Stimulated activated CD8-positive, alpha-beta memory T cell treated with anti-CD3 and anti-CD28 coated beads, Interleukin-12 subunit alpha, Interleukin-12 subunit beta, amount 100 ng/mL, for 1 hour (primary cell): Measurements from ENCODE around the gene IL3.

ENCODE experiments used
- DNase-seq: peaks from one replicate; pipeline ENCODE4 v3.0.0-alpha.2; 2020; ENCODE audit warnings: low read depth

IL3 gene, protein sequence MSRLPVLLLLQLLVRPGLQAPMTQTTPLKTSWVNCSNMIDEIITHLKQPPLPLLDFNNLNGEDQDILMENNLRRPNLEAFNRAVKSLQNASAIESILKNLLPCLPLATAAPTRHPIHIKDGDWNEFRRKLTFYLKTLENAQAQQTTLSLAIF

DNA sequence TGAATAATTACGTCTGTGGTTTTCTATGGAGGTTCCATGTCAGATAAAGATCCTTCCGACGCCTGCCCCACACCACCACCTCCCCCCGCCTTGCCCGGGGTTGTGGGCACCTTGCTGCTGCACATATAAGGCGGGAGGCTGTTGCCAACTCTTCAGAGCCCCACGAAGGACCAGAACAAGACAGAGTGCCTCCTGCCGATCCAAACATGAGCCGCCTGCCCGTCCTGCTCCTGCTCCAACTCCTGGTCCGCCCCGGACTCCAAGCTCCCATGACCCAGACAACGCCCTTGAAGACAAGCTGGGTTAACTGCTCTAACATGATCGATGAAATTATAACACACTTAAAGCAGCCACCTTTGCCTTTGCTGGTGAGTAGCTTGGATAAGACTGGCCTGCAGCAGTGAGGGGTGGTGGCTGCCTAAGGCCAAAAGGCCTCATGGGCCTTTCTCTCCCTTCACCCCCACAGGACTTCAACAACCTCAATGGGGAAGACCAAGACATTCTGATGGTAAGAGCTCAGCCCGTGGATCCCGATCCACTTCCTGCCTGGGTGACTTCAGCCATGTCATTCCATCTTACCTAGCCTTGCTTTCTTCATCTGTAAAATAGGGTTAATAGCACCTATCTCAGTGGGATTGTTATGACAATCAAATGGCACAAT lies at the start of gene IL3:
Gene IL3 (plus strand): TSS at position 155 of the 661 bp plus-strand sequence. CDS start 52 bp downstream, at position 207.
- DNase-seq: no peak

DNA sequence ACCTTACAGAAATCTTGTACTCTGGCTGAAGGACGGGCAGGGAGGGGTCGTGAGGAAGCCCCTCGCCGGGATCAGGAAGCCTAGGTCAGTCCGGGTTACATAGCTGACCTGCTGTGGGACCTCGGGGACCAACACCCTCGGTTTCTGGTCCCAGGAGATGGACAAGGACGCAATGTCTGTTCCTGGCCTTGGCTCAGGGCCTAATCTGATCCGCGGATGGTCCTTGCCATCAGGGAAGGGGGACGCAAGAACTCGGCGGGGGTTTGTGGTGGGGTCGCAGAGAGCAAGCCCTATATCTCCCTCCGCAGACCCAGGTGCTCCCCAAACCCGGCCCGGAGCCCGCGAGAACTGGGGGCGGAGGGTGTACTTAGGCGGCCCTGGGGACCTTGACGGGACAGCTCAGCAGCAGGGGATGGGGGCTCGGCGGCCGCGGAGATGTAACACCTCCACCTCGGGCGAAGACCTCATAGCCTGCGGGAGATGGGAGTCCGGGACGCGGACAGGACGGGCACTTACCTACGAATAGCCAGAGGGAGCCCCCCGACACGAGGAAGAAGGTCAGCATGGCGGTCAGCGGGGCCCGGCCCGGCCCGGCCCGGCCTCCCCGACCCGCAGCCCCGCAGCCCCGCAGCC lies 49.4 kb upstream of the IL3 start:
- DNase-seq: no peak

DNA sequence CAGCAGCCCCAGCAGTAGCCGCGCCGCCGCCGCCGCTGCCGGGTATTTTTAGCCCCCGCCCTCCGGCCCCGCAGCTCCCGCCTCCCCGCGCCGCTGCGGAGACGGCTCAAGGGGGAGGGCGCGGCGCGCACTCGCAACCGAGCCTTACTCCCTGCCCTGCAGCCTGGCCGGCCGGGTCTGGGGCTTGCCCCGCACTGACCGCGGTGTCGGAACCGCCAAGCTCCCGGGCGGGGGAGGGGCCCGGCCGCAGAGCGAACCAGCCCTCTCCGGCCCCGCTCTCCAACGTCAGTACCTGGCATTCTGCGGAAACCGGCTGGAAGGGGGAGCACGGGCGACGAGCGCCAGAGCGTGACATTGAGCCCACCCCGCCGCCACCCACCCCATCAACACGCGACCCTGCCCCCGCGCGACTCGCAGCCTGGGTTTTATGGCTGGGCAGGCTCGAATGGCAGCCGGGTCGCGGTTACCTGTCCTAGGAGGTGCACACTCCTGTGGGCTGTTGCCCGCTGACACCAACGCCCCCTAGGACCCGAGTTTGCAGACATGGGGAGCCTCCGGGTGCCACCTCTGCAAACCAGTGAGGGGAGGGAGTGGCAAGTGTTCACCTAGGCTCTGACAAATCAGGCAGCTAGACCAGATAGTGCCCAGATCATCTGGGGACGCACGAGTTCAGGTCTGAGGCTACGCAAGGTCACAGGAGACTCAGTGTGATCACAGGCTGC lies 48.7 kb upstream of the IL3 start, which contains the start of gene ACSL6:
Gene ACSL6 (minus strand): TSS at position 37 of the 722 bp plus-strand sequence. CDS start 105 bp downstream, outside the sequence.
- no peak for DNase-seq

DNA sequence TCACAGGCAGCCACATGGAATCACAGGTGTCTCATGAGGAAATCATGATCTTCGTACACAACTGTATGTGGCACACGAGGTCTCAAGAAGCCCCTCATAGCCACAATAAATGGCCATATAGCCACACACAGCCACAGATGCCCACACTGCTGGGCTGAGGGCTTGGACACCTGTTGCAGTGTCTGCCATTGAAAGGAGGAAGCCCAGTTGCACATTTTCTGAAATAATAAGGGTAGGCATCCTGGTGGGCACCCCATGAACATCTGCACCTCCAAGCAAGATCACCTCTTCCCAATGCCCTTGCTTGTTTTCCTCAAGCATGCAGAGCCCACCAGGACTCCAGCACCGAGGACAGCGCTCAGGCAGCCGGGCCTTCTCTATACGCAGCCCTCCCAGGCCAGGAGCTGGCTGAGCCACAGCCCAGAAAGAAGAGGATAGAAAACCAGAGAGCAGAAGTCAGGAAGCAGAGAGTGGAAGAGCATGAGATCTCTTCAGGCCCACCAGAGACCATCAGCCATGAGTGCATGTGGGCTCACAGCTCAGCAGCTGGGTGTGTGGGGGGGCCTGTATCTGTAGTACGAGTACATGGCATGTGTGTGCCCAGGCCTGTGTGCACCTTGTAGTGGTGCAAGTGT lies 48.0 kb upstream of the IL3 start:
- DNase-seq: no peak

DNA sequence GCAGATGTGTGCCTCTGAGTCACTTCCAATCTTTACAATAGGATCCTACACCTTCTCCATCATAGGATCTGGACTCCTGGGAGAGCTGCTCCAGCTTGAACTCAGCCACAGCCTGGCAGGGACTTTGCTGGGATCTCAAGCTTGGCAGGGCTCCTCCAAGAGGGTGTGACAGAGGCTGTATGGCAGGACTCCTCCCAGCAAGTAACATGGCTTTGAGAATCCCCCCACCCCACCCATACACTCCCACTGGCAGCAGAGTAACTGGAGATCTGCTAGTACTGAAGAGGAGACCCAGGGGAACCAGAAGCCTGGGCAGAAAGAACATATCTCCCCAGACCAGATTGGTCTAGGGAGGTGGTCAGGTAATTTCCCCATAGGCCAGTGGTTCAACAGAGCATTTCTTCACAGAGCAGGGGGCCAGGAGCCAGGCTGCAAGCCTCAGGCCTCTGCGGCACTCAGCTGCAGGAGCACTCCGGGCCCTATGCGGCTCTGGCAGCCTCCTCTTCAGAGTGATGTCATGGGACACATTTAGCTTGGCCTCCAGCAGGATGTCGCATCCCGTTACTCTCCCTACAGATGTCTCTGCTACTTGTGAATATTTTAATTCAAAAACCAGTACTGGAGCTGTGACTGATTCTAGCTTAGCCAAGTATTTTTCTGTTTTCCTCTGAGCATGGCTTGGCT lies 47.3 kb upstream of the IL3 start:
- no peak for DNase-seq

DNA sequence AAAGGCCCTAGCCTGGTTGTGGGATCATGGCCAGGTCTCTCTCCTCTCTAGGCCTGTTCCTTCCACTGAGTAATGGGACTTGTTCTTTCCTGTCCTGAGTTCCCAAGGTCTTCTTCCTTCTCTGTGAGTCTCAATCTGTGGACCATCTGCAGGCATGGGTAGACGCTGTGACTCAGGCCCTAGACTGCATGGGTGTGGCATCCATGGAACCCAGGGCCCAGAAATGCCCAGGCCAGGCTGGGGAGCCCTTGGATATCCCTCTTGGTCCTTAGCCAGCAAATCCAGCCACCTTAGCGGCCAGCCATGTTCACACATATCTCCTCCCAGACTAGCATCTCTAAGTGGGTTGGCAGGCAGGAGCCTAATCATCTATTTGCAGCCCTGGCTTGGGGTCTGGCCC lies 46.7 kb upstream of the IL3 start:
- DNase-seq: no peak

DNA sequence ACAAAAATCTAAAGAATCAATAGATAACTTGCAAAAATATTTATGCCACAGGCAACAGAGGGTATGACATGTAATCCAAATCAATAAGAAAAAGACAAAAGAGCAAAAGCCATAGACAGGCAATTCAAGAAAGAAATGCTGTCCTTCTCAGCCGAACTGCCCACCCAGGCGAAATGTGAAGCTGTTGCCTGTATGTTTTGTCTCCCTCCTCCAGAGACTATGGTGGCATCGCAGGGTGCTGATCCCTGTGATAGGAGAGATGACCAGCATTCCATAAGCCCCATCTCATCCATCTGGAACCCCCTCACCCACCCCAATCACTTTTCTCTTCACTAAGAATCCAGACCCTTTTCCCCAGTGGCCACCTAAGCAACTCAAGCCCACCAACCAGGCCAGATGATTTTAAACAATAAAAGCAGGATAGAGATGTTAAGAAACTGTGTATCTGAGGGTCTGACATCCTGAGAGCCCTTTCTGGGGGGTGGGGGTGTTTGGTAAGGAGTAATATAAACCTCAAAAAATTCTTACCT lies 43.7 kb upstream of the IL3 start:
- DNase-seq: no peak

DNA sequence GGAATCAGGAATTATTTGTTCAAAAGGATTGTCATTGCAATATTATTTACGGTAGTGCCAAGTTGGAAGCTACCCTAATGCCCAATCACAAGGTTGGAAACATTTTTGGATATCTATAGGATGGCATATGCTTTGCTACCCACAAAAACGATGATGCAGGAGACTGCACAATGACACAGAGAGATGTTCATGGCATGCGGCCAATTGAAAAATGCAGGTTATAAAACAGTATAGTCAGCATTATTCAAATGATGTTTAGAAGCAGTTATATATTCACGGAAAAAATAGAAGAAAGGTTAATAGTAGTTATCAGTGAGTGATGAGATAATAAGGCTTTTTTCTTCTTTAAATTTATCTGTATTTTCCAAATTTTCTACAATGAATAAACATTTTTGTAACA lies 43.1 kb upstream of the IL3 start:
- DNase-seq: no peak

DNA sequence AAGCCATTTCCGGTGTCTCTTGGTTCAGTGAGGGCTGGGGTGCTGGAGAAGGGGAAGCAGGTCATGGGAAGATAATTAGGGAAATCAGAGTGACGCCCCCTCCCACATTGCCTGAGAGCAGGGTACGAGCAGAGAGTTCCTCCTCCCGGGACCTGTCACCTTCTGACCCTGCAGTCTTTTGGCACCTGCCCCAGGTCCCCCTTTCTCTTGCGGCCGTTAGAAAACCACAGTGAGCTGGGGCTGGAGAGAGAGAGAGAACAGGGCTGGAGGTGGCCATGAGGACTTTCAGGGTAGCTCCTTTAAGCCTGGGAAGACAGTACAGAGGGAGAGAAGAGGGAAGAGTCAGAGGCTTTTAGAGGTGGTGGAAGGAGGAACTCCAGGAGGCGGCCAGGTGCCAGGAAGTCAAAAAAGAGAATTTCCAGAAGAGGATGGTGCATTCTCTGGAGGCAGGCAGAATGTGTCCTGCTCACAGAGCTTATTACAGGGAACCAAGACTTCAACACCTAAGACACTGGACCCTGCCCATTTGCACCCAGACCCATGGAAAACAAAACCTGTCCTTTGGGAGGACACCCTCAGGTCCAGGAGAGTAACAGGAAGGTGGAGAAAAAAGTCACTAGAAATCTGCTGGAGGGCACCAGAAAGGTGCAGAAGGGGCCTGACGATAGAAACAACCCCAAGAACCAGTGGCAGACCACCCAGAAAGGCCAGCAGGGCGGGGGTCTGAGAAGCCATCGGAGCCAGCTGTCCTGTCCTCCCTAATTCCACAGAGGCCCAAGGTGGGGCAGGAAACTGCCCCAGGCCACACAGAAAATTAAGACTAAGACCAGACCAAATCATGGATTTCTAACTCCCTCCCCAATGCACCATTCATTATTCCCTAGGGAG lies 42.5 kb upstream of the IL3 start:
- no peak for DNase-seq

DNA sequence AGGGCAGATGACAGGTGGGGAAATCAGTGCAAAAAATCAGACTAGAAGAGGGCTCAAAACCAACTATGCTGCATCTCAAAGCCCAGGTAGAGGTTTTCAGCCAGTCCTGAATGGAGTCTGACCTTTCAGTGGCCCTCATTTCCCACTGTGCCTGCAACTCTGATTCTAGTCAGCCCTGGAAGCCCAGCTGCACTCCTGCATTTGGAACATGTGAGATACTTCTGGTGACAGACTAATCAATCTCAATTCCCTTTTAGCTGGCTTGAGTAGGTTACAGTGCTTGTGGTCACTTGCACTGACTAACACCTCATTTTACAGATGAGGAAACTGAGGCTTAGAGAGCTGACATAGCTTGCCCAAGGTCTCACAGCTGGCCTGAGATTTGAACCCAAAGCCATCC lies 41.1 kb upstream of the IL3 start:
- no peak for DNase-seq

DNA sequence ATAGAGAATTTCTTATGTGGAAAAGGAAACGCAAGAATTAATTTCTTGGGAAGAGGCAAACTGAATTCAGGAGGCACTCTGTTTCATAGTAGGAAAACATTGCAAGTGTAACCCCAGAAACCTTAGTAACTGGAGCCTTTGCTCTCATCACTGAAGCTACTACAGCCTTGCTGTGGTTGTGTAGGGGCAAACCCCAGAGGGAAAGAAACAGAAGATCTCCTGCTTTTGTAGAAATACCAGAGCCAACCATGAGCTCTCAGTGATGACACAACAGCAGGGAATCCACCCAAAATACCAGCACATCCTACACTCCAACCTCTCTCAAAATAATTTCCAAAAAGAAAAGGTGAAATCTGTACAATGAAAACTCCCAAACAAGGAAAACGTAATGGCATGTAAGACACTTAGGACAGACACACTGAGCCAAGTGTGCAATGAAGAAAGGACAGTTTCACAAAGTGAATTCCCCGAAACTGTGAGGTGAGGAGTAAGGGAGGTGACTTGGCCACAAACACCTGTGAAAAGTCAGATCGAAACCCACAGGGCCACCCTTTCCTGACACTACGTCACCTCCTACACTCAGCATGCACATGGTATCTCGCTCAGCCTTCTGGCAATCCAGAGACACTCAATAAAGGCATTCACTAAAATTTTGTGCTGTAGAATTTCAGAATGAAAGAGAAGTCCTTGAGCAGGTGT lies 40.4 kb upstream of the IL3 start:
- peak; percentile 44 for DNase-seq

DNA sequence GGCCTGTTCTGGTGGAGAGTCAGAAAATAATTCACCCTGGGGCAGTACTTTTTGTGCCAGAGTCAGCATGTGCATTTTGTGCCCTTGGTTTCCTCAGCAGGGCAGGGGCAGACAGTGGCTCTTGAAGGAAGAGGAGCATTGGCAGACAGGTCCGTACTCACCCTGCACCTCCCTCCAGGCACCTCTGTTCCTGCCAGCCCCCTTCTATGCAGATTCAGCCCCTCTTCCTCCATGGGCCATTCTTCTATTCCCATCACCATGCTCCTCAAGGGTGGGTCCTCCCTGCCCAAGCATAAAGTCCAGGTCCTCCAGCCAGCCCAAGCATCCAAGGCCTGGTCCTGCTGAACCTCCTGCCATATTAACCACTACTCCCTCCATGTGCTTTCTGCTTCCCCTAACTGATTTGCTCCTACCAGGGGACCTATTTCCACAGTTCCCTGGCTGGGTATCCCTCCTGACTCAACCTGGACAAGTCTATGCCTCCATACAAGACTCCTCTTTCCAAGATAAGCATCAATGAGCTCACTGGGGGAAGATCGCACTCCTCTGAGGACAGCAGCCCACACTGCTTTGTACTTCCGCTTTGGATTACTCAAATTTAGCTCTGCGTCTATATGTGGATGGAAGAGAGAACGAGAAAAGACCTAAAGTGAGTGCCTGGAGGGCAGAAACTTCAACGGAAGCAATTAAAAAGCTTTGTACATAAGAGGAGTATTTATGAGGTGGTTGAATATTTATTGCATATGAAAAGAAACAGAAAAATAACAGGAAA lies 39.7 kb upstream of the IL3 start:
- DNase-seq: no peak

DNA sequence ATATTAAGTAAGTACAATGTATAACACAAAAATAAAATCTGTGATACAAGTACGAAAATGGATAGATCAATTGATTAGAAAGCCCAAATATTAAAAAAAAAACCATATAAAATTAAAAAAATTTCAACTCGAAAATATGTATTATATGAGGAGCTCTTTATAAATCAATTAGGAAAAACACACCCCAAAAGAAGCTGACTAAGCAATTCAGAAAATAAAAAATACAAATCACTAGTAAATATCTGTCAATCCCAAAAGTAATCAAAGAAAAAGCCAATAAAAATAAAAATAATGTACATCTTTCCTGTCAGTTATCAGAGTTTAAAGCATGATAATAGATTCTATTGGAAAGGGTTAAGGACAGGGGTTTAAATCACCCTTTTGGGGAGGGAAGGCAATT lies 38.8 kb upstream of the IL3 start:
- DNase-seq: no peak

DNA sequence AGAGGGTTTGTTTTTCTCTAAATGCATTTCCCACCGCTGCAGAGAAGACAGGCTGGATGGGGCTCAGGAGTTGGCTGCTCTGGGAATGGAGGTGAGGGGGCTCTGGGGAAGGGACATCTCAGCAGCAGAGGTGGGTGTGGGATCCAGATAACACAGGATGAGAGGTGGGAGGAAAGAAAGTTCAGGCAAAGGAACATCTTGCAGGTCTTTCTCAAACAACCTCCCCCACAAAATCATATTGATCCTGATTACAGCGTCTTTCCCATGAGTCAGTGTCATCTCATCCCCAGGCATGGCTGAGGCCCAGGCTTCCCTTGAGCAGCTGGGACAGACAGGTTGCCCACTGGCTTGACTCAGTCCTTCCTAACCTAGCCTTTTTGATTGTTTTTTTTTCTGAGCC lies 37.7 kb upstream of the IL3 start:
- no peak for DNase-seq

DNA sequence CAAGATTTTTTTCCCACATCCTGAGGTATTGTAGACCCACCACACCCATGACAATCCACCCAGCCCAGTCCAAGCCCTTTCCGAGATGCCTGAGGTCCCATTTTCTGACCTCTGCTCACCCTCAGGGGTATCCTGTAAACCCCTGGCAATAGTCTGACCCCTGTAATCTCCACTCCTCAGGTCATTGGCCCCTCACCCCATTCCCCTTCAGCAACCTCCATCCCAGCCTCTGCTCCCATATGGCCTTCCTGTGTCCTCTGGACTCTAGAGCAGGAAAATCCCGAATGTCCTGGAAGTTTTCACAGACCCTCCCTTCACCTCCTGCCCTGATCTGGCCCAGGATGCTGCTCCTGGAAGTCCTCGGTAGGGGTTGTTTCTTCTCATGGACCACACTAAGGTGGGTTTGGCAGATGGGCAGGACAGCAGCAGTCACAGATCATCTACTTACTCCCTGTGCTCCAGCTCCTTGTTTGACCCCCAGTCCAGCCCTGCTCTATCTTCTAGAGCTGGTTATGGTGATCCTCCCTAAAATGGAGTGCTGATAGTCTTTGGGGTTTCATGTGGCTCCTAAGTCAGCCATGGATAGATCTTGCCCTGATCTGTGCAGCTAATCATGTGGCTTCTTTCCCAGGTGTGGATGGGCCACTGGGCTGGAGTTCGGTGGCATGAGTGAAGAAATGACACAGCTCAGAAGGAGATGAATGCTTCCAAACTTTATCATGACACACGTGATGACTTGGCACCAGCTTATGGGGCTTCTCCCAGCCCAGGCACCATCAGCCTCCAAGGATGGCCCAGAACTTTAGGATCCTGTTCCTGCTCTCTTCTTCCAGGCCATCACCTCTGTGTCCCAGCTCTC lies 37.0 kb upstream of the IL3 start:
- no peak for DNase-seq

DNA sequence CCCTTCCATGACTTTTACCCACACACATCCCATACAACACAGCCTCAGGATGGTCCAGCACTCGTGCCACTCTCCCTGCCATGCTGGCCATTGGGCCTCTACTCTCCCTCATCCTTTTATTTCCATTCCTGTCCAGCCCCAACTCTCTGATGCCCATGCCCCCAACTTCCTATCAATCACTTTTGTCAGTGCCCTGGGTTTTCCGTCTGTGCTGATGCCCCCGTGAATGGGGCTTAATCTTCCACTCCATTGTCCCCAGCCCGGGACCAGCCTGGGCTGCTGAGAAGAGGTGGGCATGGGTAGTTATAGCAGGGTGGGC lies 36.4 kb upstream of the IL3 start:
- DNase-seq: no peak

DNA sequence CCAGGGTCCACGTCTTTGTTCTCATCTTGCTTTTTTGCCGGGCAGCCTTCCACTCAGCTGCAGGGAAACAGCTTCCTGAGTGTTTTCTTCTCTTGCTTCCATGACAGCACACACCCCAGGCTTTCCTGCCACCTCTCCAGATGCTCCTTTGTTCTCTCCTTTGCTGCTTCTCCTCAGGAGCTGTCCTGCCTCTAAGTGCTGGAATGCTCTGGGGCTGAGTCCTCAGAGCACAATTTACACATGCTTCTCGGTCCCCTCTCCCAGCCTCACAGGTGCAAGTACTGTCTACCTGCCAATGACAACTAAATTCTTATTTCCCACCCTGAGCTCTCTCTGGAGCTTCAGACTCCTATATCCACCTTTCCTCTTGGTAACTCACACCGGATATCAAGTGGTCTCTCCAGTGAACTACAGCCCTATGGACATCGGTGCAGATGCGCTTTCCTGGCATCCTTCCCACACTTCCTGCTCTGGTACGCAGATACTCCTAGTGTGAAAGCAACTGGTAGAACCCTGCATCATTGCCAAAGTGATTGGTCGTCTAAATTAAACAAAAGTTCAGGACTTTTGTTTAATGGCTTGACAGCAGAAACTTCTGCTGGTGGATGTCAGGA lies 35.6 kb upstream of the IL3 start:
- no peak for DNase-seq

DNA sequence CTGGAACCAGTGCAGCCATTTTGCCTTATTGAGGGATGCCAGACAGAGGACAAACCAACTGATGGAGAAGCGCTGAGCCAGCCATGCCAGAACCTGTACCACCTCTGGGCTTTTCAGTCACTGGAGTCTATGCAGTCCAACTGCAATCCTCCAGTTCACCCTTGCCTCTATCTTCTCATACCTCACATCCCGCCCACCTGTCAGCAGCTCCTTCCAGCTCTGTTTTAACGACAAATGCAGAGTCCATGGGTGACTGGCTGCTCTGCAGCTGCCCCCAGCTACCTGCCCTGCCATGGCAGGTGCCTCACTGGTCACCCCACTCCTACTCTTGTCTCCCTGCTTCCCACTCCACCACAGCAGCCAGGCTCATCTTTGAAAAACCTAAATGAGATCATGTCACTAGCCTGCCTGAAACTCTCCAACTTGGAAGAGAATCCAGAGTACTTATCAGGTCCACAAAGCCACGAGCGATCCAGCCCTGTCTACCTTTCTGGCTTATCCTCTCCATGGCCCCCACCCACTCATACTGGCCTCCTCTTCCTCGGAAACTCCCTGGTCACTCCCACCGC lies 35.0 kb upstream of the IL3 start:
- no peak for DNase-seq
